Endometrial microvascular endothelial cells (primary cell): ENCODE measurements around the gene GAS7. TPM values are rescaled to one million over a fixed set of nuclear protein-coding genes. Genes with fewer than 3 reads are reported as not detected.
"Not testable (repeated sequence)": the region's sequence is repeated elsewhere in the genome, so short reads cannot be mapped to it uniquely, and the experiment has no call there.

Experiments used
- in situ Hi-C: cut with HindIII; loops from 2 replicates; pipeline ENCODE4 v1.10.0; 2017; ENCODE audit warnings: low sequenced_read_pairs, low pct_unique_long_range_greater_than_20kb; ENCODE audit errors: inconsistent ontology term
- total RNA-seq: library from RNA; depleted of rRNA; stranded (reverse); fragments of >200 nt; gene quantifications from one replicate; pipeline ENCODE4 v1.2.3, GENCODE V29; 2015; ENCODE audit errors: inconsistent ontology term

GAS7 gene
- total RNA-seq, 1 donor from 2014 or later: not detected

GRCh38 chr17:10018461-10018891 lies 179.9 kb downstream of the GAS7 start:
- in situ Hi-C loops: no loop called here

- in situ Hi-C loops: not testable (repeated sequence)
Measured at GRCh38 chr17:10016958-10017570, 181.3 kb downstream of the GAS7 start.

GRCh38 chr17:10013365-10014112 lies 184.9 kb downstream of the GAS7 start:
- in situ Hi-C loops: no loop called here

GRCh38 chr17:10010752-10011151 lies 187.7 kb downstream of the GAS7 start:
- in situ Hi-C loops: no loop called here

GRCh38 chr17:10003705-10004104 lies 194.7 kb downstream of the GAS7 start:
- in situ Hi-C loops: no loop called here

GRCh38 chr17:10002567-10003360 lies 195.6 kb downstream of the GAS7 start:
- in situ Hi-C loops: not testable (repeated sequence)

GRCh38 chr17:10001306-10001873 lies 197.0 kb downstream of the GAS7 start:
- in situ Hi-C loops: no loop called here

GRCh38 chr17:9999919-10000695 lies 198.3 kb downstream of the GAS7 start:
- in situ Hi-C loops: no loop called here

GRCh38 chr17:9998060-9998459 lies 200.3 kb downstream of the GAS7 start:
- in situ Hi-C loops: no loop called here

GRCh38 chr17:9994761-9995160 lies 203.6 kb downstream of the GAS7 start:
- in situ Hi-C loops: no loop called here

GRCh38 chr17:9991796-9992195 lies 206.6 kb downstream of the GAS7 start:
- in situ Hi-C loops: no loop called here

- in situ Hi-C loops: no loop called here
Measured at GRCh38 chr17:9991351-9991750, 207.1 kb downstream of the GAS7 start.

- in situ Hi-C loops: no loop called here
Measured at GRCh38 chr17:9987779-9988585, 210.4 kb downstream of the GAS7 start.

GRCh38 chr17:9986754-9987382 lies 211.5 kb downstream of the GAS7 start:
- in situ Hi-C loops: no loop called here

- in situ Hi-C loops: no loop called here
Measured at GRCh38 chr17:9985646-9986045, 212.8 kb downstream of the GAS7 start.

- in situ Hi-C loops: no loop called here
Measured at GRCh38 chr17:9984768-9985167, 213.6 kb downstream of the GAS7 start.

- in situ Hi-C loops: no loop called here
Measured at GRCh38 chr17:9982159-9982558, 216.2 kb downstream of the GAS7 start.
